ENCODE results near the gene L3MBTL1. TPM values are rescaled to one million over a fixed set of nuclear protein-coding genes. Genes with fewer than 3 reads are reported as not detected.

Gene L3MBTL1
- total and polyA plus RNA-seq, 2 donors (not counting 3 experiments of a cell fraction or from before 2014, with no cell fraction given), result 5.2 to 8.2 TPM

- DNase-seq (ENCODE audit: low read depth, low spot score), result no peak
- Histone ChIP-seq H2AFZ (ENCODE audit: low read depth, low read length) (no peak overlapping the region), H3K79me2 (ENCODE audit: control insufficient read depth, insufficient read depth, low read length) (no peaks in the 10 kb centered on the region), H3K9me1 (replicated peaks; ENCODE audit: control insufficient read depth, extremely low read depth, insufficient read depth, low read length) (no peaks in the 10 kb centered on the region), H4K20me1 (replicated peaks; ENCODE audit: control insufficient read depth, extremely low read depth, insufficient read depth, low read length) (no peaks in the 10 kb centered on the region), H3K27ac (ENCODE audit: insufficient read depth, low read depth, low read length) (no peak overlapping the region), H3K4me2 (ENCODE audit: insufficient read depth, low read length) (no peak overlapping the region), H3K4me3 (replicated peaks in 1 of 3; ENCODE audit: insufficient read depth in 1 of 3, low read depth in 1 of 3, low read length in 3 of 3) (no peak overlapping the region), H3K9ac (replicated peaks; ENCODE audit: extremely low read depth, insufficient read depth, low read length) (no peak overlapping the region), H3K4me1 (ENCODE audit: control insufficient read depth, extremely low read depth, insufficient read depth, low read length) (peaks cover 2% of the 10 kb centered on the region), H3K36me3 (ENCODE audit: control insufficient read depth in 2 of 2, extremely low read depth in 1 of 2, insufficient read depth in 2 of 2, low read length in 2 of 2) (no peaks in the 10 kb centered on the region), H3K9me3 (replicated peaks; ENCODE audit: control insufficient read depth, insufficient read depth, low read length) (no peaks in the 10 kb centered on the region), H3K27me3 (ENCODE audit: control insufficient read depth in 2 of 2, insufficient read depth in 2 of 2, low read length in 2 of 2) (no peaks in the 10 kb centered on the region)
- POLR2A ChIA-PET, result no interaction called here
- FAIRE-seq, result no peak
- no TSS peak for BruUV-seq (replicated peaks)
- intact Hi-C loops (cut with micrococcal nuclease), result loop anchor here (1.0 to 5.0 kb wide), 6 partner anchors 52 to 554 kb away; partner anchors contain the start of genes IFT52 and TOX2
- dilution Hi-C loops (cut with MboI; ENCODE audit: extremely low pct_ligation_motif_present, low sequenced_read_pairs), result no loop called here
- CTCF ChIA-PET, result interaction anchor here (0.7 to 6.2 kb wide), 16 partner anchors 11 to 651 kb away, joined by 3 to 143 read pairs (median 9); partner anchors contain the start of genes GTSF1L and IFT52
- TF ChIP-seq MAX (IDR thresholded peaks at IDR 0.05; ENCODE audit: insufficient read depth, insufficient read length) (no peak), CTCF (IDR thresholded peaks at IDR 0.05; ENCODE audit: extremely low read depth in 1 of 2, insufficient read depth in 1 of 2, low read depth in 1 of 2, low read length in 2 of 2) (no peak), POLR2AphosphoS5 (IDR thresholded peaks at IDR 0.05; ENCODE audit: insufficient read depth, low read depth, low read length) (no peak), POLR2A (IDR thresholded peaks at IDR 0.05; ENCODE audit: low read depth, low read length) (no peak), EZH2 (IDR thresholded peaks at IDR 0.05; ENCODE audit: borderline replicate concordance, low read depth, low read length, severe bottlenecking) (no peak), JUN (IDR thresholded peaks at IDR 0.05; ENCODE audit: borderline replicate concordance, insufficient read depth, insufficient read length, low read depth) (no peak), GATA2 (IDR thresholded peaks at IDR 0.05; ENCODE audit: insufficient read depth, insufficient read length, low read depth, low read length) (no peak), MYC (IDR thresholded peaks at IDR 0.05; ENCODE audit: low read depth, low read length) (no peak), FOS (IDR thresholded peaks at IDR 0.05; ENCODE audit: borderline replicate concordance, insufficient read depth, low read length) (no peak)
Observed at GRCh38 chr20:43538878-43539700, 31.6 kb downstream of the L3MBTL1 start.
